Left lung (tissue), 10 donors: ENCODE results near the gene AAGAB. TPM values are rescaled to one million over a fixed set of nuclear protein-coding genes. Genes with fewer than 3 reads are reported as not detected.

Experiments
- ATAC-seq: fragments of 200-7000 bp; cut with Tn5 transposase; one replicate; pipeline ENCODE4 v1.9.1; 2020; ENCODE audit warnings: moderate library complexity
- DNase-seq, 4 donors: peaks; one replicate each; pipeline ENCODE4 v3.0.0-alpha.2; 2013 to 2020
- H3K27ac ChIP-seq, 2 donors: fragments of 200-600 bp; sonication (generic) in 1 of 2; one replicate each; pipeline versions ENCODE4 v1.5.0 to v1.8.0; 2020 to 2021
- H3K27me3 ChIP-seq, 2 donors: fragments of 200-600 bp; sonication (generic) in 1 of 2; one replicate each; pipeline versions ENCODE4 v1.5.0 to v1.8.0; 2020 to 2021
- H3K36me3 ChIP-seq, 2 donors: fragments of 200-600 bp; sonication (generic) in 1 of 2; one replicate each; pipeline versions ENCODE4 v1.5.0 to v1.8.0; 2020 to 2021
- H3K4me1 ChIP-seq, 2 donors: fragments of 200-600 bp; one replicate each; pipeline ENCODE4 v1.8.0; 2021
- H3K4me3 ChIP-seq, 2 donors: fragments of 200-600 bp; sonication (generic) in 1 of 2; one replicate each; pipeline versions ENCODE4 v1.5.0 to v1.8.0; 2020 to 2021; ENCODE audit warnings: mild to moderate bottlenecking in 1 of 2
- H3K9me3 ChIP-seq, 2 donors: fragments of 200-600 bp; sonication (generic) in 1 of 2; one replicate each; pipeline versions ENCODE4 v1.5.0 to v1.8.0; 2020 to 2021
- intact Hi-C, 2 donors: fragments of 100-400 bp; cut with DNase I; formaldehyde crosslinking; loops; one replicate each; pipeline versions ENCODE4 v1.11.2 to v1.14.2; 2022
- polyA plus RNA-seq, 6 donors: library from polyadenylated mRNA; unstranded; fragments of 120-200 nt; gene quantifications; one replicate each; pipeline ENCODE4 v1.2.1, GENCODE V29; 2013; ENCODE audit not compliant: insufficient read length in 6 of 6
- total RNA-seq, 2 donors: library from RNA; stranded (reverse); fragmentation: NEBNext Ultra II Directional; extraction: Animal tissue kit (Norgen Biotek cat#: 25700); gene quantifications; one replicate each; pipeline ENCODE4 v1.2.1, GENCODE V29; 2021
- TF ChIP-seq, protein P1 (sequence below), 2 donors: fragments of 200-600 bp; sonication (generic) in 1 of 2; IDR thresholded peaks; one replicate each; pipeline versions ENCODE4 v1.5.0 to v1.8.0; 2021; ENCODE audit warnings: antibody characterized with exemption in 2 of 2
- donor health status: DM: no; HTN: yes; CAD: no.
- donor health status: DM: no; HTN: no; CAD: no.

Gene AAGAB
- total and polyA plus RNA-seq, 8 donors = 24.9 to 42.4 (median 29.9) TPM

DNA sequence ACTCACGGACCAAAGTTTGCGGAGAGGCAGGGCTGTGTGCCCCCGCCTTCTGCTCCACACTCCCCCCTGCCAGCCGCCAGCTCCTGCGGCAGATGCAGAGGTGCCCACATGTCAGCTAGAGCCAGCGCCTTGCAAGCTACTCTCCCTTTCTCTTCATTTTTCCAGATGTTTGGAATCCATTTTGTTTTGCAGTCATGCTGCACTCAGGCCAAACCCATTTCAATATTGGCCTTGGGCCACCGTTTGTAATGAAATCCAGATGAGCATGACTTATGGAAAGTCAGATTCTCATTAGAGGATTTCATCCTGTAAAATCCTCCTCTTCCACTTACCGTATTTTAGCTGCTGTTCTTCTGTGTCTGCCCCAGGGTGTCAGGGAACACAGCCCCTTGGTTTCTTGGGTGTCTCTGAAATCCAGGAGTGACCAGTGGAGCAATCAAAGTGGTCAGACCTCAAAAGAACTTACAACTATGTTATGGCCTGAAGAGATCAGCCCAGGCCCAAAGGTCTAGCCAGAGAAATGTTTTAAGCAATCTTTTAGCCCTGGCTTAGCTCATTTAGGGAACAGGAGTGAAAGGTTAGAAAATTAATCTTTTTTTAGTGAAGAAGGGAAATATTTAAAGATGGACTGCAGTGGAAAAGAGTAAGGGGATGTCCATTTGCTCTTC is 65.8 kb downstream of the AAGAB start:
- no peak overlapping the region for H3K4me3 ChIP-seq
- DNase-seq = peak in 2 of 4 donors; percentile 87 to 88
- TF ChIP-seq, protein P1, sequence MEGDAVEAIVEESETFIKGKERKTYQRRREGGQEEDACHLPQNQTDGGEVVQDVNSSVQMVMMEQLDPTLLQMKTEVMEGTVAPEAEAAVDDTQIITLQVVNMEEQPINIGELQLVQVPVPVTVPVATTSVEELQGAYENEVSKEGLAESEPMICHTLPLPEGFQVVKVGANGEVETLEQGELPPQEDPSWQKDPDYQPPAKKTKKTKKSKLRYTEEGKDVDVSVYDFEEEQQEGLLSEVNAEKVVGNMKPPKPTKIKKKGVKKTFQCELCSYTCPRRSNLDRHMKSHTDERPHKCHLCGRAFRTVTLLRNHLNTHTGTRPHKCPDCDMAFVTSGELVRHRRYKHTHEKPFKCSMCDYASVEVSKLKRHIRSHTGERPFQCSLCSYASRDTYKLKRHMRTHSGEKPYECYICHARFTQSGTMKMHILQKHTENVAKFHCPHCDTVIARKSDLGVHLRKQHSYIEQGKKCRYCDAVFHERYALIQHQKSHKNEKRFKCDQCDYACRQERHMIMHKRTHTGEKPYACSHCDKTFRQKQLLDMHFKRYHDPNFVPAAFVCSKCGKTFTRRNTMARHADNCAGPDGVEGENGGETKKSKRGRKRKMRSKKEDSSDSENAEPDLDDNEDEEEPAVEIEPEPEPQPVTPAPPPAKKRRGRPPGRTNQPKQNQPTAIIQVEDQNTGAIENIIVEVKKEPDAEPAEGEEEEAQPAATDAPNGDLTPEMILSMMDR (IDR thresholded peaks at IDR 0.05) = no peak
- H3K27ac ChIP-seq = peak overlapping the region; percentile 3 to 82
- H3K27me3 ChIP-seq = no peaks in the 10 kb centered on the region
- no peaks in the 10 kb centered on the region for H3K9me3 ChIP-seq
- H3K4me1 ChIP-seq = peaks cover 7 to 14% of the 10 kb centered on the region in 2 donors
- peaks cover 0 to 81% of the 10 kb centered on the region in 2 donors for H3K36me3 ChIP-seq
- intact Hi-C loops = no loop called here
- ATAC-seq = peak; percentile 25

DNA sequence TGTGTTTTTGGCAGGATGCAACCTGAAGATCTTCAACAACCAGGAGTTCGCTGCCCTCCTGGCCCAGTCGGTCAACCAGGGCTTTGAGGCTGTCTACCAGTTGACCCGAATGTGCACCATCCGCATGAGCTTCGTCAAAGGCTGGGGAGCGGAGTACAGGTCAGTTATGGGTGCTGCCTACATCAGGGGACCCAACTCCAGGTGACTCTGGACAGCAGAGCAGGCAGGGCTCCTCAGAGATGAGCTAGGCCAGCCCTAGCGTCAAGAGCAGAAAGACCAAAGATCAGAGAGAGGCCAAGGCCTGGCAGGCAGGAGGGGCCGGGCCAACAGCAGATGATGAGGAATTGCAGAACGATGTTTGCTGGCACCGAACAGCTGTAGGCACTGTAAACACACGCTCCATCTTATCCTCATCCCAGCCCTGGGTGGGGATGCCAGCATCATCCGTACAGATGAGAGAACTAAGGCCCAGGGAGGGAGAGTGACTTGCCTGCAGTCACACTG is 67.1 kb downstream of the AAGAB start:
- H3K4me1 ChIP-seq = peaks cover 7 to 14% of the 10 kb centered on the region in 2 donors
- ATAC-seq = no peak
- intact Hi-C loops = no loop called here
- no peaks in the 10 kb centered on the region for H3K27me3 ChIP-seq
- TF ChIP-seq, protein P1 (IDR thresholded peaks at IDR 0.05) = no peak
- H3K36me3 ChIP-seq = peaks cover 0 to 74% of the 10 kb centered on the region in 2 donors
- DNase-seq = no peak
- no peak overlapping the region for H3K4me3 ChIP-seq
- H3K9me3 ChIP-seq = no peaks in the 10 kb centered on the region
- no peak overlapping the region for H3K27ac ChIP-seq

DNA sequence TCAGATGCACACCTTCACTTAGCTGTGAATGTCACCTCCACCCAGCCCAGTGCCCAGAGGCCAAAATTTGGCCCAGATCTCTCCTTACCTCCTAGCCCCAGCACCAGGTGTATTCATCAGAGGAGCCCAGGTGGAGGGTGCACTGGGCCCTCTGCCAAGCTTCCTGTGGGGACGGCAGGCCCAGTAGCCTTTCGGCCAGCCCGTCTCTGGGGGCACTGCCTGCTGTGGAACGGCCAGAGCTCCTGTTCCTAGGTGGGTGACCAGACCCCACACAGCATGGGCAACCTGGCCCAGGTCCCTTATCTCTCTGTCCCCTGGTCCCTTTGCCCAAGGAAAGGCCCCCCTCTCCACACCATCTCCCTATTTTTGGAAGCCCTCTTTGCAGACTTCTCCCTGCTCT is 67.8 kb downstream of the AAGAB start:
- intact Hi-C loops = no loop called here
- TF ChIP-seq, protein P1 (IDR thresholded peaks at IDR 0.05) = no peak
- no peaks in the 10 kb centered on the region for H3K9me3 ChIP-seq
- peaks cover 0 to 70% of the 10 kb centered on the region in 2 donors for H3K36me3 ChIP-seq
- peaks cover 7 to 14% of the 10 kb centered on the region in 2 donors for H3K4me1 ChIP-seq
- H3K27me3 ChIP-seq = no peaks in the 10 kb centered on the region
- DNase-seq = no peak
- no peak for ATAC-seq
- no peak overlapping the region for H3K27ac ChIP-seq
- H3K4me3 ChIP-seq = no peak overlapping the region

DNA sequence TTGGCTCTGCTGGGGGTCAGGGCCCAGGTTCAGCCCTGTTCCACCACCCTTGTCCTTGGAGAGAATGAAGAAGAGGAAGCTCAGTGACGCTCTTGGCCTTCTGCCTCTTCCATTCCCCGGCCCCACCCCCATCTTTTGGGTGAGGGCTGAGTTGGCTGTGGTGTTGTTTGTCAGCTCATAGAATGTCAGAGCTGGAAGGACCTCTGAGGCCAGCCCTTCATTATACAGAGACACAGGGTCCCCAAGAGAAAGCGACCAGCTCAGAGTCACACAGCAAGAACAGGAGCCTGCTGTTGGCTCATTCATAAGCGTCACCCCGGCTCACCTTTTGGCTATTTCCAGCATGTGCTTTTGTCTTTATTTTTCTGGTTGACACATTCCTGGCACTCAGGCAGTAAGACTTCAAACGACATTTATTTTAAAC is 68.2 kb downstream of the AAGAB start:
- no peaks in the 10 kb centered on the region for H3K27me3 ChIP-seq
- H3K36me3 ChIP-seq = peaks cover 0 to 70% of the 10 kb centered on the region in 2 donors
- intact Hi-C loops = no loop called here
- no peak overlapping the region for H3K4me3 ChIP-seq
- no peak overlapping the region for H3K27ac ChIP-seq
- DNase-seq = peak in 1 of 4 donors; percentile 65
- H3K4me1 ChIP-seq = peaks cover 7 to 14% of the 10 kb centered on the region in 2 donors
- TF ChIP-seq, protein P1 (IDR thresholded peaks at IDR 0.05) = no peak
- no peaks in the 10 kb centered on the region for H3K9me3 ChIP-seq
- peak; percentile 31 for ATAC-seq

DNA sequence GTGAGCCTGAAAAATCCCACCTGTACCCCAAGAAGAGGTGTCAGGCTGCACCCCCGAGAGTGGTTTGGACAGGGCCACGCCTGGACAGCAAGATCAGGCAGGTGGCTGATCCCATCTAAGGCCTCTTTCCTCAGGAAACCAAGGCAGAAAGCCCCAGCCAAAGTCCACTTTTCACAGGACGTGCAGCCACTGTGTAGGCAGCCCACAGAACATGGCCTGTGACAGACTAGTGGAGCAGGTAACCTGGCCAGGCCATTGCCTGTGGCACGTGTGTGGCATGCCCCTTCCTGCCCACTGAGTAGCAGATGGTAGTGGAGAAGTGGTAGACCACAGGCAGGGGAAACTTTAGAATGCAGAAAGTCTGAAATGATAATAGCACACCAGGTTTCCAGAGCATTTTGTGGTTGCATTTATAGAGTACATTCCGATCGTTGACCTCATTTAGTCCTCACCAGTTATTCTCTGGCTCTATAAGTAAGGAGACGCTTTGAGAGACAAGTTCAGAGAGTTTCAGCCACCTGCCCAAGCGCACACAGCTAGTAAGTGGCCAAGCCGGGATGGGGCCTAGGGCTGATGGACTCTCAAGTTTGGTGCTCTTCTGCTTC is 68.7 kb downstream of the AAGAB start:
- no peaks in the 10 kb centered on the region for H3K9me3 ChIP-seq
- TF ChIP-seq, protein P1 (IDR thresholded peaks at IDR 0.05) = no peak
- DNase-seq (no peak), ATAC-seq (no peak)
- intact Hi-C loops = no loop called here
- H3K4me3 ChIP-seq = no peak overlapping the region
- H3K27ac ChIP-seq = peak overlapping the region in 1 of 2 donors; percentile 13
- no peaks in the 10 kb centered on the region for H3K27me3 ChIP-seq
- peaks cover 0 to 70% of the 10 kb centered on the region in 2 donors for H3K36me3 ChIP-seq
- H3K4me1 ChIP-seq = peaks cover 7 to 14% of the 10 kb centered on the region in 2 donors
